GM21576 (cell line): ENCODE results near the gene NAV2.
"Not testable (repeated sequence)": the region's sequence is repeated elsewhere in the genome, so short reads cannot be mapped to it uniquely, and the experiment has no call there.

Experiments used
- ATAC-seq: cut with Tn5 transposase; IDR thresholded peaks from one replicate; pipeline ENCODE4 v1.9.1; 2021; ENCODE audit warnings: mild to moderate bottlenecking, moderate library complexity; ENCODE audit not compliant: unreplicated experiment

Gene NAV2

GRCh38 chr11:19917069-19917468, 204.4 kb downstream of the NAV2 start:
- no peak for ATAC-seq

- ATAC-seq: no peak
Measured at GRCh38 chr11:19918302-19919049, 205.8 kb downstream of the NAV2 start.

GRCh38 chr11:19919050-19919561, 206.5 kb downstream of the NAV2 start:
- no peak for ATAC-seq

- ATAC-seq: no peak
Measured at GRCh38 chr11:19920982-19921381, 208.3 kb downstream of the NAV2 start.

- ATAC-seq: no peak
Measured at GRCh38 chr11:19921976-19922688, 209.5 kb downstream of the NAV2 start.

GRCh38 chr11:19922689-19923035, 210.0 kb downstream of the NAV2 start:
- ATAC-seq: no peak

GRCh38 chr11:19923626-19924025, 211.0 kb downstream of the NAV2 start:
- ATAC-seq: no peak

GRCh38 chr11:19924311-19924710, 211.7 kb downstream of the NAV2 start:
- ATAC-seq: no peak

GRCh38 chr11:19924716-19925115, 212.1 kb downstream of the NAV2 start:
- no peak for ATAC-seq

GRCh38 chr11:19927403-19927802, 214.8 kb downstream of the NAV2 start:
- ATAC-seq: not testable (repeated sequence)

- no peak for ATAC-seq
Measured at GRCh38 chr11:19929147-19929546, 216.5 kb downstream of the NAV2 start.

GRCh38 chr11:19929655-19930054, 217.0 kb downstream of the NAV2 start:
- ATAC-seq: no peak

- no peak for ATAC-seq
Measured at GRCh38 chr11:19931141-19931770, 218.6 kb downstream of the NAV2 start.

- ATAC-seq: no peak
Measured at GRCh38 chr11:19931771-19932369, 219.2 kb downstream of the NAV2 start.

GRCh38 chr11:19933132-19933735, 220.6 kb downstream of the NAV2 start:
- ATAC-seq: no peak

GRCh38 chr11:19933801-19934488, 221.3 kb downstream of the NAV2 start:
- ATAC-seq: no peak

- no peak for ATAC-seq
Measured at GRCh38 chr11:19934828-19935259, 222.2 kb downstream of the NAV2 start.

- ATAC-seq: no peak
Measured at GRCh38 chr11:19935507-19935906, 222.9 kb downstream of the NAV2 start.

- ATAC-seq: no peak
Measured at GRCh38 chr11:19936461-19936860, 223.8 kb downstream of the NAV2 start.

GRCh38 chr11:19938169-19938856, 225.7 kb downstream of the NAV2 start:
- ATAC-seq: peak; percentile 62
